SK-N-SH treated with all-trans-retinoic acid at 6 μM for 48 hours (cell line): ENCODE measurements around the gene SETMAR.

Source experiments
- RARB ChIP-seq: fragments of 250-450 bp; sonication (Bioruptor Pico); IDR thresholded peaks from 2 replicates; pipeline ENCODE4 v1.8.0; 2021; ENCODE audit warnings: mild to moderate bottlenecking, moderate library complexity
- TOX ChIP-seq: fragments of 250-450 bp; sonication (Bioruptor Pico); IDR thresholded peaks from 2 replicates; pipeline ENCODE4 v1.8.0; 2021; ENCODE audit warnings: mild to moderate bottlenecking, moderate library complexity, borderline replicate concordance
- ZC3H10 ChIP-seq: fragments of 250-450 bp; sonication (Bioruptor Pico); IDR thresholded peaks from 2 replicates; pipeline ENCODE4 v1.5.1; 2021; ENCODE audit warnings: mild to moderate bottlenecking, moderate library complexity
- ZFP3 ChIP-seq: fragments of 250-450 bp; sonication (Bioruptor Pico); IDR thresholded peaks from 2 replicates; pipeline ENCODE4 v1.5.0; 2020; ENCODE audit warnings: mild to moderate bottlenecking, moderate library complexity
- ZFP30 ChIP-seq: fragments of 450-650 bp; formaldehyde crosslinking; IDR thresholded peaks from 2 replicates; pipeline ENCODE4 v1.5.0; 2022; ENCODE audit warnings: mild to moderate bottlenecking, moderate library complexity
- TF ChIP-seq, protein P1 (sequence below): fragments of 250-450 bp; sonication (Bioruptor Pico); IDR thresholded peaks from 2 replicates; pipeline ENCODE4 v1.5.0; 2020; ENCODE audit warnings: mild to moderate bottlenecking, moderate library complexity
- TF ChIP-seq, protein P2 (sequence below): fragments of 250-450 bp; sonication (Bioruptor Pico); IDR thresholded peaks from 2 replicates; pipeline ENCODE4 v1.8.0; 2020; ENCODE audit warnings: mild to moderate bottlenecking, moderate library complexity, borderline replicate concordance
- TF ChIP-seq, protein P3 (sequence below): fragments of 250-450 bp; sonication (Bioruptor Pico); IDR thresholded peaks from 2 replicates; pipeline ENCODE4 v1.8.0; 2021; ENCODE audit warnings: low read depth, mild to moderate bottlenecking, moderate library complexity, borderline replicate concordance
- TF ChIP-seq, protein P4 (sequence below): fragments of 250-450 bp; sonication (Bioruptor Pico); IDR thresholded peaks from 2 replicates; pipeline ENCODE4 v1.5.1; 2020; ENCODE audit warnings: low read depth, mild to moderate bottlenecking, moderate library complexity
- TF ChIP-seq, protein P5 (sequence below): fragments of 250-450 bp; sonication (Bioruptor Pico); IDR thresholded peaks from 2 replicates; pipeline ENCODE4 v1.5.1; 2021; ENCODE audit warnings: mild to moderate bottlenecking, moderate library complexity

DNA sequence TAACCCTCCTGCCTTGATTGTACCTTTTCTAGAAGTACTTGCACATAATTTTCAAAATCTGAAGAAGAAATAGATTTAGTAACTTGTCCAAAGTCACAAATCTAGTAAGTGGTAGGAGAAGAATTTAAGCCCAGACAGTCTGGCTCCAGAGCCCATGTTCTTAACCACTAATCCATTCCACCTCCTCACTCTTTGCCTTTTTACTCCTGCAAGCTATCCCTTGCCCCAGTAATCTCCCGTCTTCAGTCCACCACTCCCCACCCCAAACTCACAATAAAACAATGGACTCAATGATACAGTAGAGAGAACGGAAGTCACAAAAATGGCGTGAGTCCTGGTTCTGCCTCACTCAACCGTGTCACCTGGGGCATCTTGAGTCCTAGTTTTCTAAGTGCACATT, 48.7 kb downstream of the SETMAR start:
- TF ChIP-seq, protein P1, sequence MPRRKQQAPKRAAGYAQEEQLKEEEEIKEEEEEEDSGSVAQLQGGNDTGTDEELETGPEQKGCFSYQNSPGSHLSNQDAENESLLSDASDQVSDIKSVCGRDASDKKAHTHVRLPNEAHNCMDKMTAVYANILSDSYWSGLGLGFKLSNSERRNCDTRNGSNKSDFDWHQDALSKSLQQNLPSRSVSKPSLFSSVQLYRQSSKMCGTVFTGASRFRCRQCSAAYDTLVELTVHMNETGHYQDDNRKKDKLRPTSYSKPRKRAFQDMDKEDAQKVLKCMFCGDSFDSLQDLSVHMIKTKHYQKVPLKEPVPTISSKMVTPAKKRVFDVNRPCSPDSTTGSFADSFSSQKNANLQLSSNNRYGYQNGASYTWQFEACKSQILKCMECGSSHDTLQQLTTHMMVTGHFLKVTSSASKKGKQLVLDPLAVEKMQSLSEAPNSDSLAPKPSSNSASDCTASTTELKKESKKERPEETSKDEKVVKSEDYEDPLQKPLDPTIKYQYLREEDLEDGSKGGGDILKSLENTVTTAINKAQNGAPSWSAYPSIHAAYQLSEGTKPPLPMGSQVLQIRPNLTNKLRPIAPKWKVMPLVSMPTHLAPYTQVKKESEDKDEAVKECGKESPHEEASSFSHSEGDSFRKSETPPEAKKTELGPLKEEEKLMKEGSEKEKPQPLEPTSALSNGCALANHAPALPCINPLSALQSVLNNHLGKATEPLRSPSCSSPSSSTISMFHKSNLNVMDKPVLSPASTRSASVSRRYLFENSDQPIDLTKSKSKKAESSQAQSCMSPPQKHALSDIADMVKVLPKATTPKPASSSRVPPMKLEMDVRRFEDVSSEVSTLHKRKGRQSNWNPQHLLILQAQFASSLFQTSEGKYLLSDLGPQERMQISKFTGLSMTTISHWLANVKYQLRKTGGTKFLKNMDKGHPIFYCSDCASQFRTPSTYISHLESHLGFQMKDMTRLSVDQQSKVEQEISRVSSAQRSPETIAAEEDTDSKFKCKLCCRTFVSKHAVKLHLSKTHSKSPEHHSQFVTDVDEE, result no peak
- TF ChIP-seq ZFP30 (CRISPR knock-in tag) (no peak), RARB (no peak), ZFP3 (no peak), ZC3H10 (CRISPR knock-in tag) (no peak), TOX (CRISPR knock-in tag) (no peak)
- TF ChIP-seq, protein P2, sequence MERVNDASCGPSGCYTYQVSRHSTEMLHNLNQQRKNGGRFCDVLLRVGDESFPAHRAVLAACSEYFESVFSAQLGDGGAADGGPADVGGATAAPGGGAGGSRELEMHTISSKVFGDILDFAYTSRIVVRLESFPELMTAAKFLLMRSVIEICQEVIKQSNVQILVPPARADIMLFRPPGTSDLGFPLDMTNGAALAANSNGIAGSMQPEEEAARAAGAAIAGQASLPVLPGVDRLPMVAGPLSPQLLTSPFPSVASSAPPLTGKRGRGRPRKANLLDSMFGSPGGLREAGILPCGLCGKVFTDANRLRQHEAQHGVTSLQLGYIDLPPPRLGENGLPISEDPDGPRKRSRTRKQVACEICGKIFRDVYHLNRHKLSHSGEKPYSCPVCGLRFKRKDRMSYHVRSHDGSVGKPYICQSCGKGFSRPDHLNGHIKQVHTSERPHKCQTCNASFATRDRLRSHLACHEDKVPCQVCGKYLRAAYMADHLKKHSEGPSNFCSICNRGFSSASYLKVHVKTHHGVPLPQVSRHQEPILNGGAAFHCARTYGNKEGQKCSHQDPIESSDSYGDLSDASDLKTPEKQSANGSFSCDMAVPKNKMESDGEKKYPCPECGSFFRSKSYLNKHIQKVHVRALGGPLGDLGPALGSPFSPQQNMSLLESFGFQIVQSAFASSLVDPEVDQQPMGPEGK, result no peak
- TF ChIP-seq, protein P3, sequence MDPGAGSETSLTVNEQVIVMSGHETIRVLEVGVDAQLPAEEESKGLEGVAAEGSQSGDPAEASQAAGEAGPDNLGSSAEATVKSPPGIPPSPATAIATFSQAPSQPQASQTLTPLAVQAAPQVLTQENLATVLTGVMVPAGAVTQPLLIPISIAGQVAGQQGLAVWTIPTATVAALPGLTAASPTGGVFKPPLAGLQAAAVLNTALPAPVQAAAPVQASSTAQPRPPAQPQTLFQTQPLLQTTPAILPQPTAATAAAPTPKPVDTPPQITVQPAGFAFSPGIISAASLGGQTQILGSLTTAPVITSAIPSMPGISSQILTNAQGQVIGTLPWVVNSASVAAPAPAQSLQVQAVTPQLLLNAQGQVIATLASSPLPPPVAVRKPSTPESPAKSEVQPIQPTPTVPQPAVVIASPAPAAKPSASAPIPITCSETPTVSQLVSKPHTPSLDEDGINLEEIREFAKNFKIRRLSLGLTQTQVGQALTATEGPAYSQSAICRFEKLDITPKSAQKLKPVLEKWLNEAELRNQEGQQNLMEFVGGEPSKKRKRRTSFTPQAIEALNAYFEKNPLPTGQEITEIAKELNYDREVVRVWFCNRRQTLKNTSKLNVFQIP, result no peak
- TF ChIP-seq, protein P4, sequence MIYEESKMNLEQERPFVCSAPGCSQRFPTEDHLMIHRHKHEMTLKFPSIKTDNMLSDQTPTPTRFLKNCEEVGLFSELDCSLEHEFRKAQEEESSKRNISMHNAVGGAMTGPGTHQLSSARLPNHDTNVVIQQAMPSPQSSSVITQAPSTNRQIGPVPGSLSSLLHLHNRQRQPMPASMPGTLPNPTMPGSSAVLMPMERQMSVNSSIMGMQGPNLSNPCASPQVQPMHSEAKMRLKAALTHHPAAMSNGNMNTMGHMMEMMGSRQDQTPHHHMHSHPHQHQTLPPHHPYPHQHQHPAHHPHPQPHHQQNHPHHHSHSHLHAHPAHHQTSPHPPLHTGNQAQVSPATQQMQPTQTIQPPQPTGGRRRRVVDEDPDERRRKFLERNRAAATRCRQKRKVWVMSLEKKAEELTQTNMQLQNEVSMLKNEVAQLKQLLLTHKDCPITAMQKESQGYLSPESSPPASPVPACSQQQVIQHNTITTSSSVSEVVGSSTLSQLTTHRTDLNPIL (CRISPR knock-in tag), result no peak
- TF ChIP-seq, protein P5, sequence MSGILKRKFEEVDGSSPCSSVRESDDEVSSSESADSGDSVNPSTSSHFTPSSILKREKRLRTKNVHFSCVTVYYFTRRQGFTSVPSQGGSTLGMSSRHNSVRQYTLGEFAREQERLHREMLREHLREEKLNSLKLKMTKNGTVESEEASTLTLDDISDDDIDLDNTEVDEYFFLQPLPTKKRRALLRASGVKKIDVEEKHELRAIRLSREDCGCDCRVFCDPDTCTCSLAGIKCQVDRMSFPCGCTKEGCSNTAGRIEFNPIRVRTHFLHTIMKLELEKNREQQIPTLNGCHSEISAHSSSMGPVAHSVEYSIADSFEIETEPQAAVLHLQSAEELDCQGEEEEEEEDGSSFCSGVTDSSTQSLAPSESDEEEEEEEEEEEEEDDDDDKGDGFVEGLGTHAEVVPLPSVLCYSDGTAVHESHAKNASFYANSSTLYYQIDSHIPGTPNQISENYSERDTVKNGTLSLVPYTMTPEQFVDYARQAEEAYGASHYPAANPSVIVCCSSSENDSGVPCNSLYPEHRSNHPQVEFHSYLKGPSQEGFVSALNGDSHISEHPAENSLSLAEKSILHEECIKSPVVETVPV (CRISPR knock-in tag), result no peak
